Calu3 (cell line): Measurements from ENCODE around the gene PLEKHO1. TPM values are rescaled to one million over a fixed set of nuclear protein-coding genes. Genes with fewer than 3 reads are reported as not detected.

Experiments
- BruUV-seq: library from RNA; stranded (reverse); fragments of 400-500 nt; replicated peaks from 2 replicates; lab custom pipeline; 2021; lab: Mats Ljungman, UMichigan
- CTCF ChIA-PET: fragments of 300-600 bp; sonication (Branson Sonifier 250); formaldehyde crosslinking; loops from one replicate; lab custom pipeline; 2022; ENCODE audit warnings: antibody characterized with exemption; lab: Charles Lee
- DNase-seq: peaks from one replicate; pipeline ENCODE4 v3.0.0; 2022
- H3K27ac Mint-ChIP-seq: one replicate; pipeline ENCODE4 v1.8.0; 2022; ENCODE audit warnings: mixed read lengths; ENCODE audit not compliant: unreplicated experiment
- H3K27me3 Mint-ChIP-seq: one replicate; pipeline ENCODE4 v1.8.0; 2022; ENCODE audit warnings: mixed read lengths; ENCODE audit not compliant: unreplicated experiment
- H3K36me3 Mint-ChIP-seq: one replicate; pipeline ENCODE4 v1.8.0; 2022; ENCODE audit warnings: mild to moderate bottlenecking, moderate library complexity, mixed read lengths; ENCODE audit not compliant: insufficient read depth, unreplicated experiment
- H3K4me1 Mint-ChIP-seq: one replicate; pipeline ENCODE4 v1.8.0; 2022; ENCODE audit warnings: mild to moderate bottlenecking, low read depth, mixed read lengths; ENCODE audit not compliant: unreplicated experiment
- H3K4me3 Mint-ChIP-seq: one replicate; pipeline ENCODE4 v1.8.0; 2022; ENCODE audit warnings: mild to moderate bottlenecking, low read depth, moderate library complexity, mixed read lengths; ENCODE audit not compliant: unreplicated experiment
- H3K9me3 Mint-ChIP-seq: one replicate; pipeline ENCODE4 v1.8.0; 2022; ENCODE audit warnings: low read depth, mixed read lengths; ENCODE audit not compliant: unreplicated experiment
- CTCF ChIP-seq: fragments of 200-600 bp; IDR thresholded peaks from one replicate; pipeline ENCODE4 v1.8.0; 2022; ENCODE audit warnings: antibody characterized with exemption; ENCODE audit not compliant: unreplicated experiment
- intact Hi-C: fragments of 100-400 bp; cut with micrococcal nuclease; formaldehyde crosslinking; loops from one replicate; pipeline ENCODE4 v1.10.0; 2022; ENCODE audit not compliant: unreplicated experiment
- total RNA-seq: library from RNA; stranded (reverse); gene quantifications from 2 replicates; pipeline ENCODE4 v1.2.3, GENCODE V29; 2022

The PLEKHO1 gene
- total RNA-seq, 1 experiment from 2014 or later, result 4.2 TPM

GRCh38 chr1:150118716-150119115 lies 31.0 kb upstream of the PLEKHO1 start:
- intact Hi-C loops, result no loop called here
- H3K27ac Mint-ChIP-seq, result no peak overlapping the region
- no peaks in the 10 kb centered on the region for H3K36me3 Mint-ChIP-seq
- BruUV-seq, result no TSS peak
- H3K9me3 Mint-ChIP-seq, result peaks cover 3% of the 10 kb centered on the region
- TF ChIP-seq CTCF, result no peak
- DNase-seq, result no peak
- no peaks in the 10 kb centered on the region for H3K27me3 Mint-ChIP-seq
- H3K4me1 Mint-ChIP-seq, result peaks cover 10% of the 10 kb centered on the region
- CTCF ChIA-PET, result no interaction called here
- H3K4me3 Mint-ChIP-seq, result no peak overlapping the region

- no peak for TF ChIP-seq CTCF
- BruUV-seq, result no TSS peak
- no peaks in the 10 kb centered on the region for H3K36me3 Mint-ChIP-seq
- no peaks in the 10 kb centered on the region for H3K9me3 Mint-ChIP-seq
- H3K4me3 Mint-ChIP-seq, result no peak overlapping the region
- no peak overlapping the region for H3K27ac Mint-ChIP-seq
- peaks cover 10% of the 10 kb centered on the region for H3K4me1 Mint-ChIP-seq
- no peak for DNase-seq
- intact Hi-C loops, result no loop called here
- CTCF ChIA-PET, result no interaction called here
- no peaks in the 10 kb centered on the region for H3K27me3 Mint-ChIP-seq
These were observed 28.4 kb upstream of the PLEKHO1 start for GRCh38 chr1:150121236-150121862.

GRCh38 chr1:150126811-150127210 lies 22.9 kb upstream of the PLEKHO1 start:
- H3K9me3 Mint-ChIP-seq, result no peaks in the 10 kb centered on the region
- peaks cover 1% of the 10 kb centered on the region for H3K4me1 Mint-ChIP-seq
- no peak overlapping the region for H3K4me3 Mint-ChIP-seq
- TF ChIP-seq CTCF, result no peak
- DNase-seq, result no peak
- no TSS peak for BruUV-seq
- intact Hi-C loops, result no loop called here
- H3K27me3 Mint-ChIP-seq, result no peaks in the 10 kb centered on the region
- CTCF ChIA-PET, result interaction anchor here (0.7 kb wide), 2 partner anchors 18 to 187 kb away, joined by 3 read pairs; no protein-coding TSS in a partner anchor
- H3K27ac Mint-ChIP-seq, result no peak overlapping the region
- H3K36me3 Mint-ChIP-seq, result no peaks in the 10 kb centered on the region

- no peak overlapping the region for H3K4me3 Mint-ChIP-seq
- no peak overlapping the region for H3K27ac Mint-ChIP-seq
- CTCF ChIA-PET, result interaction anchor here (0.9 kb wide), 1 partner anchor 43 kb away, joined by 3 read pairs; no protein-coding TSS in a partner anchor
- H3K9me3 Mint-ChIP-seq, result no peaks in the 10 kb centered on the region
- intact Hi-C loops, result no loop called here
- DNase-seq, result no peak
- TF ChIP-seq CTCF, result no peak
- no TSS peak for BruUV-seq
- no peaks in the 10 kb centered on the region for H3K4me1 Mint-ChIP-seq
- H3K36me3 Mint-ChIP-seq, result no peaks in the 10 kb centered on the region
- H3K27me3 Mint-ChIP-seq, result no peaks in the 10 kb centered on the region
These were observed 22.3 kb upstream of the PLEKHO1 start for GRCh38 chr1:150127464-150127863.
